Activated T-cell treated with anti-CD3 and anti-CD28 coated beads, Interleukin-2, amount 50 U/mL, for 1 hour (primary cell): ENCODE results near the gene CCDC88B.

Source experiments
- DNase-seq: peaks from one replicate; pipeline ENCODE4 v3.0.0-alpha.2; 2020

CCDC88B gene

GRCh38 chr11:64385945-64386704 is 46.1 kb downstream of the CCDC88B start:
- no peak for DNase-seq

GRCh38 chr11:64387916-64388315 is 47.9 kb downstream of the CCDC88B start:
- no peak for DNase-seq

GRCh38 chr11:64388894-64389293 is 48.9 kb downstream of the CCDC88B start:
- no peak for DNase-seq

GRCh38 chr11:64389851-64390250 is 49.8 kb downstream of the CCDC88B start:
- no peak for DNase-seq

GRCh38 chr11:64390558-64390957 is 50.6 kb downstream of the CCDC88B start:
- no peak for DNase-seq

- DNase-seq = no peak
Observed at GRCh38 chr11:64391839-64392238, 51.8 kb downstream of the CCDC88B start.

GRCh38 chr11:64395545-64396078 is 55.6 kb downstream of the CCDC88B start:
- no peak for DNase-seq

GRCh38 chr11:64396079-64396591 is 56.1 kb downstream of the CCDC88B start:
- no peak for DNase-seq

GRCh38 chr11:64400102-64400501 is 60.1 kb downstream of the CCDC88B start:
- DNase-seq = no peak

- no peak for DNase-seq
Observed at GRCh38 chr11:64400667-64401066, 60.7 kb downstream of the CCDC88B start.

GRCh38 chr11:64401775-64402174 is 61.8 kb downstream of the CCDC88B start:
- DNase-seq = no peak

GRCh38 chr11:64403106-64403505 is 63.1 kb downstream of the CCDC88B start:
- no peak for DNase-seq

- DNase-seq = no peak
Observed at GRCh38 chr11:64406221-64406946, 66.4 kb downstream of the CCDC88B start.
